Cardiac fibroblast (primary cell): ENCODE measurements around the gene GTPBP4.

Experiments used
- DNase-seq, 2 donors: peaks; one replicate each; pipeline versions ENCODE4 v3.0.0 to v3.0.0-alpha.2; 2010; ENCODE audit warnings: low read depth in 2 of 2
- H3K4me3 ChIP-seq, 2 donors: replicated peaks in 1 of 2; 1 replicate in 1 of 2; 2 replicates in 1 of 2; pipeline ENCODE4 v1.5.1; 2011; ENCODE audit warnings: low read depth in 2 of 2, low read length in 2 of 2, mild to moderate bottlenecking in 2 of 2, moderate library complexity in 1 of 2
- TF ChIP-seq, protein P1 (sequence below): IDR thresholded peaks from one replicate; pipeline ENCODE4 v1.5.1; 2011; ENCODE audit warnings: low read depth, mild to moderate bottlenecking, low read length, inconsistent platforms

GTPBP4 gene

DNA sequence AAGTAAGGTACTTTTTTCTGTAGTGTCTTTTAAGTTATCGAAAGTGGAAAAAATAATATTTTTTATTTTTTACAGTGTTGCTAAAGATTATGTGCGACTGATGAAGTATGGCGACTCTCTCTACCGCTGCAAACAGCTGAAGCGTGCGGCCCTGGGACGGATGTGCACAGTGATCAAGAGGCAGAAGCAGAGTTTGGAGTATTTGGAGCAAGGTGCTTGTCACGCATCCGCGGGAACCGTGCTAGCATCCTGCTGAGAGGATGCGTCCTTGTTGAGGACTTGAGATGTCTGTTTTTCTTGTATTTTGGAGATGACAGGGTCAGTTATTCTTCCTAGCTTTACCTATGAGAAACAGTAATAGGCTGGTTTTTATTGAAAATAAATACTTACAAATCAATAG is 7.8 kb downstream of the GTPBP4 start:
- DNase-seq: no peak
- H3K4me3 ChIP-seq: no peak overlapping the region
- TF ChIP-seq, protein P1, sequence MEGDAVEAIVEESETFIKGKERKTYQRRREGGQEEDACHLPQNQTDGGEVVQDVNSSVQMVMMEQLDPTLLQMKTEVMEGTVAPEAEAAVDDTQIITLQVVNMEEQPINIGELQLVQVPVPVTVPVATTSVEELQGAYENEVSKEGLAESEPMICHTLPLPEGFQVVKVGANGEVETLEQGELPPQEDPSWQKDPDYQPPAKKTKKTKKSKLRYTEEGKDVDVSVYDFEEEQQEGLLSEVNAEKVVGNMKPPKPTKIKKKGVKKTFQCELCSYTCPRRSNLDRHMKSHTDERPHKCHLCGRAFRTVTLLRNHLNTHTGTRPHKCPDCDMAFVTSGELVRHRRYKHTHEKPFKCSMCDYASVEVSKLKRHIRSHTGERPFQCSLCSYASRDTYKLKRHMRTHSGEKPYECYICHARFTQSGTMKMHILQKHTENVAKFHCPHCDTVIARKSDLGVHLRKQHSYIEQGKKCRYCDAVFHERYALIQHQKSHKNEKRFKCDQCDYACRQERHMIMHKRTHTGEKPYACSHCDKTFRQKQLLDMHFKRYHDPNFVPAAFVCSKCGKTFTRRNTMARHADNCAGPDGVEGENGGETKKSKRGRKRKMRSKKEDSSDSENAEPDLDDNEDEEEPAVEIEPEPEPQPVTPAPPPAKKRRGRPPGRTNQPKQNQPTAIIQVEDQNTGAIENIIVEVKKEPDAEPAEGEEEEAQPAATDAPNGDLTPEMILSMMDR: no peak

DNA sequence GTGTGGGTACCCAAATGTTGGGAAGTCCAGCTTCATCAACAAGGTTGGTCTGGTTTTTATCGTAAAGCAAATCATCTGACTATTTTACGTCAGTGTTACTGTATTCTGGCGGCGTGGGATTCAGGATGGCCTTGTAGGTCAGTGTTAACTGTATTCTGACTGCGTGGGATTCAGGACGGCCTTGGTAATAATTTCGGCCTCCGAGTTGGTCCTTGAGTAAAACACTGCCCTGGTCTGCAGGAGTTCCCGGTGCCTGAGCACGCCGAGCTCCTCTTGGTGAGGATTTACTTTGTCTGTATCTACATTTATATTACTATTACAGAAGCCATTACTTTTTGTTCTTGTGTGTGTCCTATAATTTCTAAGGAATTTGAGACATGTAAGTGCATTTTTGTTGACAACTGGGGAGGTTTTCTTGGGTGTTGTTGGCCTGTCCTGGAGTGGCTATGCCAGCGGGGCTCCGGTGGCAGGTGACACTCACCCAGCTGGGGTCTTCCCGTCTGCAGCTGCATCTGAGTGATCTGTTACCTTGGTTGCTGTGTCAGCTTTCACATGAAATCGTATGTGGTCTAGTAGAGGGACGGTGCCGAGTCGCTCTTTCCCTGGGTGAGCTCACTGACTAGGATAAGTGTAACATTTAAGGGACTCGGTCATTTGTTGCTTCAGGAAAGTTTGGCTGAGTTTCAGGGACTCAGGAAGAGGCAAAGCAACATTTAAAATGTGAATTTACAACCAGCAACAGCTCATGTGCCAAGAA is 9.2 kb downstream of the GTPBP4 start:
- DNase-seq: no peak
- H3K4me3 ChIP-seq: no peak overlapping the region
- TF ChIP-seq, protein P1: no peak

DNA sequence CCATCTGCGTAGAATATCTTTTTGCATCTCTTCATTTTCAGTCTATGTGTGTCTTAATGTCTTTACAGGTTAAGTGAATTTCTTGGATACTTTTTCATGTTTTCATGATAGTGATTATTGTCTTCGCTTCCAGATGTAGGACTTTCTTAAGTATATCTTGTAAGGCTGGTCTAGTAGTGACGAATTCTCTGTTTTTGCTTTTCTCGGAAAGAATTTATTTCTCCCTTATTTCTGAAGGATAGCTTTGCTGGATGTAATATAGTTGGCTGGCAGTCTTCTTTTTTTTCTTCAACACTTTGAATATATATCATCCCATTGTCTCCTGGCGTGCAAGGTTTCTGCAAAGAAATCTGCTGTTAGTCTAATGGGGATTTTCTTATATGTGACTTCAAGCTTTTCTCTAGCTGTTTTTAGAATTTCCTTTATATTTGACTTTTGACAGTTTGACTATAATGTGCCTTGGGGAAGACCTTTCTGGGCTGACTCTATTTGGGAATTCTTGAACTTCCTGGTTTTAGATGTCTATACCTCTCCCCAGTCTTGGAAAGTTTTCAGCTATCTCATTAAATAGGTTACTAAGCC is 14.3 kb downstream of the GTPBP4 start:
- DNase-seq: no peak
- TF ChIP-seq, protein P1: no peak
- H3K4me3 ChIP-seq: no peak overlapping the region

DNA sequence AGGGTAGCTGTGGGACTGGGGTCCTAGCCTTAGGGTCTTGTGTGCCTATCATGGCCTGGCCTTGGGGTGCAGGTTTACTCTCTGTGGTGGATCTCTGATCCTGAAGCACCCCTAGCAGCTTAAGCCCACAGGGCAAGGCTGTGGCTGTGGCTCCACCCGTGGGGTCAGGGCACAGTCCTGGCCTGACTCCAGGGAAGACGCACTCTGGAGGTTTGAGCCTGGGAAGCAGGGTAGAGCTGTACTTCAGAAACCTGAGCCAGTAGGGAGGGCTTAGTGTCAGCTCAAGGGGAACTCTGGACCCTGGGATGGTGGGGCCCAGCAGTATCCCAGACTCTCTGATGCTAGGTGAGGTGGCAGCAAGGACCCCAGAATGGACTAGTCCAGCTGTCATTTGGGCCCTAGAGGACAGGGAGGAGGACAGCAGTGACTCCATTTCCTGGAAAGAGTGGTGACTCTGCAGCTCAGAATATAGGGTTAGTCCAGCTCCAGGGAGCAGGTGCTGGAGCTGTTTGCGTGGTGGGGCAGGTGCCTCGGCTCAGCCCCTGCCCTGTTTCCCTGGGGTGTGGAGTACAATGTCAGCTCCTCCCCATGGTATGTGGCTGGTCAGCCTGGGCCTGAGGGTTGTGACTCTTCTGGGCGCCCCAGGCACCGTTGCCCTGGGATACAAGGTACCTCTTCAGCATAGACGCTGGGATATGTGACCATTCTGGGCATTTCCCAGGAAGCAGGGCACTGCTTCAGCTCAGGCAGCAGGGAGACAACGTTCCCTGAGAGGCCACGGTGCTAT is 15.8 kb downstream of the GTPBP4 start:
- TF ChIP-seq, protein P1: no peak
- DNase-seq: no peak
- no peak overlapping the region for H3K4me3 ChIP-seq

DNA sequence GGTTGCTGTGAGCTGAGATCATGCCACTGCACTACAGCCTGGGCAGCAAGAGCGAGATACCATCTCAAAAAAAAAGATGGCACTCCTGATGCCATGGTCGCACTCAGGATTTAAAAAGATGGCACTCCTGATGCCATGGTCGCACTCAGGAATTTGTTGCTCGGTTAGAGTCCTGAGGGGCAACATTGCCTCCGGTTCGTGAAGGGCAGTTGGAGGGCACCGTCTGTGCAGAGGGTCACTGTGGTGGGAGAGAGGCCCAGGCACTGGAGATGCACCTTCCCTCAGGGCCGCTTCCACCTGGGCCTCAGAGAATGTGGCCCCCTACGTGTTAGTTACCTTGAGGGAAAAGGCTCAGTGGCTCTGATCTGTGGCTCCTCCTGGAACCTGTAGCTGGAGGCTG is 18.3 kb downstream of the GTPBP4 start:
- TF ChIP-seq, protein P1: no peak
- no peak overlapping the region for H3K4me3 ChIP-seq
- no peak for DNase-seq

DNA sequence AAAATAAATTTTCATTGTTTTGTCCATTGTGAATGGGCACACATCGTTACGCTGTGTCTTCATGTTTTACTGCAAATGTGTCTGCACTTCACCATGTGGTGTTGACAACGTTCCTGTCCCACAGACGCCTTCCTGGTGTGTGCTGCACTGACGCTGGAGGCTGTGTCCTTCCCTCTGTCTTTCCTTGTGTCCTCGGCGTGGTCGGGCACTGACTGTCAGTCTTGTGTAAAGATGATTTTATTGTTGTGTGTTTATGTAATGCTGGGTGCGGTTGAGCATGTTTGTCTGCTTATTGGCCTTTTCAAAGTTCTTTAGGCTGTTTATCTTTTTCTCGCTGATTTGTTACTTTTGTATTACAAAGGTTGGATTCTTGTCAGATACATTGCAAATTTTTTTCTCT is 19.3 kb downstream of the GTPBP4 start:
- TF ChIP-seq, protein P1: no peak
- H3K4me3 ChIP-seq: no peak overlapping the region
- DNase-seq: no peak
